A673 (cell line): Measurements from ENCODE around the gene ZSWIM6. TPM values are rescaled to one million over a fixed set of nuclear protein-coding genes. Genes with fewer than 3 reads are reported as not detected.

Source experiments
- BruUV-seq: library from RNA; stranded (reverse); fragments of 400-500 nt; replicated peaks from 2 replicates; lab custom pipeline; 2021; lab: Mats Ljungman, UMichigan
- CTCF ChIA-PET: fragments of 300-600 bp; sonication (Branson Sonifier 250); formaldehyde crosslinking; loops from one replicate; lab custom pipeline; 2022; ENCODE audit warnings: antibody characterized with exemption; lab: Charles Lee
- POLR2A ChIA-PET: fragments of 300-600 bp; sonication (Branson Sonifier 250); formaldehyde crosslinking; loops from one replicate; lab custom pipeline; 2022; ENCODE audit warnings: antibody characterized with exemption; ENCODE audit not compliant: low non-redundant PET; lab: Charles Lee
- DNase-seq: peaks from one replicate; pipeline ENCODE4 v3.0.0-alpha.2; 2015; ENCODE audit warnings: low spot score
- H3K27ac ChIP-seq: fragments of 200-600 bp; sonication (generic); 2 replicates; pipeline ENCODE4 v1.5.1; 2016; ENCODE audit warnings: mixed run types, low read depth, mild to moderate bottlenecking, mixed read lengths, antibody characterized with exemption, low read length; ENCODE audit not compliant: poor library complexity, severe bottlenecking
- H3K27me3 ChIP-seq: fragments of 200-600 bp; sonication (generic); replicated peaks from 2 replicates; pipeline ENCODE4 v1.6.1; 2017; ENCODE audit warnings: mixed run types, low read depth, mild to moderate bottlenecking, mixed read lengths, antibody characterized with exemption, low read length; ENCODE audit not compliant: insufficient read depth, poor library complexity
- H3K36me3 ChIP-seq: fragments of 200-600 bp; sonication (generic); 2 replicates; pipeline ENCODE4 v1.6.1; 2016; ENCODE audit warnings: mixed run types, mild to moderate bottlenecking, mixed read lengths, antibody characterized with exemption, low read length; ENCODE audit not compliant: insufficient read depth, poor library complexity, severe bottlenecking
- H3K4me1 ChIP-seq: fragments of 200-600 bp; sonication (generic); 2 replicates; pipeline ENCODE4 v1.6.1; 2017; ENCODE audit warnings: mixed run types, mild to moderate bottlenecking, mixed read lengths, antibody characterized with exemption, low read length; ENCODE audit not compliant: insufficient read depth, poor library complexity, severe bottlenecking
- H3K4me3 ChIP-seq: fragments of 200-600 bp; sonication (generic); 2 replicates; pipeline ENCODE4 v1.5.1; 2016; ENCODE audit warnings: low read depth, mixed run types, mild to moderate bottlenecking, mixed read lengths, low read length; ENCODE audit not compliant: poor library complexity, severe bottlenecking
- H3K9me3 ChIP-seq: fragments of 200-600 bp; sonication (generic); 2 replicates; pipeline ENCODE4 v1.6.1; 2016; ENCODE audit warnings: mixed run types, low read depth, mild to moderate bottlenecking, mixed read lengths, antibody characterized with exemption, low read length; ENCODE audit not compliant: poor library complexity, severe bottlenecking
- EZH2 ChIP-seq: fragments of 200-600 bp; sonication (generic); IDR thresholded peaks from 2 replicates; pipeline ENCODE4 v1.6.1; 2017; ENCODE audit warnings: borderline replicate concordance, low read depth, mild to moderate bottlenecking, mixed read lengths, antibody characterized with exemption, low read length; ENCODE audit not compliant: poor library complexity, severe bottlenecking
- intact Hi-C: fragments of 100-400 bp; cut with micrococcal nuclease; formaldehyde crosslinking; loops from one replicate; pipeline ENCODE4 v1.10.0; 2022; ENCODE audit not compliant: unreplicated experiment
- total RNA-seq: library from RNA; stranded (reverse); gene quantifications from 2 replicates; pipeline ENCODE4 v1.2.3, GENCODE V29; 2021
- TF ChIP-seq, protein P1 (sequence below): fragments of 300-800, 200-600 bp; sonication (generic); conservative IDR thresholded peaks from 2 replicates; pipeline ENCODE4 v1.5.1; 2017; ENCODE audit warnings: low read depth, mild to moderate bottlenecking, antibody characterized with exemption, low read length, moderate library complexity, mixed read lengths

The ZSWIM6 gene
- total RNA-seq, 1 experiment from 2014 or later = 47.3 TPM

DNA sequence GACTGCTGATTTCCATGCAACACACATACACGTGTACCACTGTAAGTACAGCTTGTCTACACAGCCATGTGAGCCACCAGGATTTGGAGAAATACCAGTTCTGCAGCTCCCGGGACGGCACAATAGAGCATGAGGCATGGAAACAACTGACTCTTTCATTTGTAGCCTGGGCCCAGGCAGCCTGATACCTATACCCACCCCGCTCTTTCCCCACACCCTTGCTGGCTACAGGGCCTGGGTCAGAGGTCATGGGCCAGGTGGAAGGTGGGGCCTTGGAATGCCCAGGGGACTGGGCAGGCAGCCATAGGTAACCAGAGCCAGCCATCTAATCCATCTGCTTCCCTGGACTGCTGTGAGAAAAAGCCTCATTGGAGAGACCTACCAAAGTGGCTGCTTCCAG is 39.0 kb upstream of the ZSWIM6 start:
- Histone ChIP-seq H3K9me3 (no peaks in the 10 kb centered on the region), H3K27ac (no peak overlapping the region), H3K4me1 (no peaks in the 10 kb centered on the region), H3K36me3 (no peaks in the 10 kb centered on the region), H3K4me3 (no peak overlapping the region), H3K27me3 (no peaks in the 10 kb centered on the region)
- intact Hi-C loops = no loop called here
- ChIA-PET POLR2A (no interaction called here), CTCF (no interaction called here)
- BruUV-seq = no TSS peak
- no peak for TF ChIP-seq EZH2
- TF ChIP-seq, protein P1, sequence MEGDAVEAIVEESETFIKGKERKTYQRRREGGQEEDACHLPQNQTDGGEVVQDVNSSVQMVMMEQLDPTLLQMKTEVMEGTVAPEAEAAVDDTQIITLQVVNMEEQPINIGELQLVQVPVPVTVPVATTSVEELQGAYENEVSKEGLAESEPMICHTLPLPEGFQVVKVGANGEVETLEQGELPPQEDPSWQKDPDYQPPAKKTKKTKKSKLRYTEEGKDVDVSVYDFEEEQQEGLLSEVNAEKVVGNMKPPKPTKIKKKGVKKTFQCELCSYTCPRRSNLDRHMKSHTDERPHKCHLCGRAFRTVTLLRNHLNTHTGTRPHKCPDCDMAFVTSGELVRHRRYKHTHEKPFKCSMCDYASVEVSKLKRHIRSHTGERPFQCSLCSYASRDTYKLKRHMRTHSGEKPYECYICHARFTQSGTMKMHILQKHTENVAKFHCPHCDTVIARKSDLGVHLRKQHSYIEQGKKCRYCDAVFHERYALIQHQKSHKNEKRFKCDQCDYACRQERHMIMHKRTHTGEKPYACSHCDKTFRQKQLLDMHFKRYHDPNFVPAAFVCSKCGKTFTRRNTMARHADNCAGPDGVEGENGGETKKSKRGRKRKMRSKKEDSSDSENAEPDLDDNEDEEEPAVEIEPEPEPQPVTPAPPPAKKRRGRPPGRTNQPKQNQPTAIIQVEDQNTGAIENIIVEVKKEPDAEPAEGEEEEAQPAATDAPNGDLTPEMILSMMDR = no peak
- DNase-seq = no peak

DNA sequence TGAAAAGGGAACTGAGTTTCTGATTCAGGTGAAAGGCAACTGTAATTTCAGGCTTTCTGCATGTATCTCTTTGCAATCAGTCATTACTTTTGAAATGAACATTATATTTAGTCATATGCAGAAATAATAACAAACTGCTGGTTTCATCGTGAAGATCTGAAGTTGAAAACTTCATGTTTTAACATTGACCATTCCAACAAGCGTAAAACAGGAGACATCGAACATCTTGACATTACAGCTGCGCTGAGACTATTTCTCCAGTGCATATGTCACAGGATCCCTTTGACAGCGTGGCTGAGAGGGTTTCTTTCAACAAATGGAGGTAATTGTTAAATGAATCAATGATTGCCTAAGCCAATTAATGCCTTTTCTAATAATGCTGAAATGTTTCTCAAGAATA is 38.2 kb upstream of the ZSWIM6 start:
- CTCF ChIA-PET = no interaction called here
- POLR2A ChIA-PET = no interaction called here
- no TSS peak for BruUV-seq
- Histone ChIP-seq H3K36me3 (no peaks in the 10 kb centered on the region), H3K27me3 (no peaks in the 10 kb centered on the region), H3K27ac (no peak overlapping the region), H3K4me1 (no peaks in the 10 kb centered on the region), H3K9me3 (no peaks in the 10 kb centered on the region), H3K4me3 (no peak overlapping the region)
- DNase-seq = no peak
- intact Hi-C loops = no loop called here
- no peak for TF ChIP-seq EZH2
- TF ChIP-seq, protein P1 = no peak

DNA sequence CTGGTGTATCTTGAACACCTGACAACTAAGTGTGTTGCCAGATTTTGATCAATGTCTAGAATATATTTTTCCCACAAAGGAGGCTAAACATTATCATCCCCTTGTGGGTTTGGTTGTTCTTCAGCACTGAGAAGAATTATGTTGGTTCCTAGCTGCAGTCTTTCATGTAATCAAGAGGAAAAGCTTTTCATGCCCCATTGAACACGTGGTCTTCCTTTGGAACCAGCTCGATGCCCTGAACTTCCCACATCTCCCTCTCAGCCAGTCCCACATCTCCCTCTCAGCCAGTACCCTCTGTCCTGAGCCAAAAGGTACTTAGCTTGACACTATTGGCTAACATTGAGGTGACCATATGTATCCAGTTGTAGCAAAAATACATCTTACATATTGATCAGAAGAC is 36.7 kb upstream of the ZSWIM6 start:
- DNase-seq = no peak
- ChIA-PET POLR2A (no interaction called here), CTCF (no interaction called here)
- no TSS peak for BruUV-seq
- no peaks in the 10 kb centered on the region for H3K27me3 ChIP-seq
- intact Hi-C loops = no loop called here
- H3K9me3 ChIP-seq = no peaks in the 10 kb centered on the region
- H3K27ac ChIP-seq = no peak overlapping the region
- no peak overlapping the region for H3K4me3 ChIP-seq
- no peaks in the 10 kb centered on the region for H3K36me3 ChIP-seq
- H3K4me1 ChIP-seq = no peaks in the 10 kb centered on the region
- TF ChIP-seq EZH2 = no peak
- TF ChIP-seq, protein P1 = no peak
